ENCODE data around the gene TMEM50B.

TMEM50B gene

GRCh38 chr21:33461538-33462250, 18.1 kb downstream of the TMEM50B start:
- TF ChIP-seq USF1 (IDR thresholded peaks at IDR 0.05), result no peak
- TF ChIP-seq EGR1 (IDR thresholded peaks at IDR 0.05), result no peak
- TF ChIP-seq CEBPB (IDR thresholded peaks at IDR 0.05), result no peak
- no peak for TF ChIP-seq ZBTB7A (IDR thresholded peaks at IDR 0.05; ENCODE audit: low read depth)
- no peak for TF ChIP-seq NFIC (IDR thresholded peaks at IDR 0.05)
- no peak for TF ChIP-seq MAX (IDR thresholded peaks at IDR 0.05)
- TF ChIP-seq TCF12 (IDR thresholded peaks at IDR 0.05; ENCODE audit: low read depth), result no peak
- TF ChIP-seq TEAD4 (IDR thresholded peaks at IDR 0.05), result no peak
- TF ChIP-seq CREB1 (IDR thresholded peaks at IDR 0.05; ENCODE audit: low read depth), result no peak
- TF ChIP-seq REST (IDR thresholded peaks at IDR 0.05; ENCODE audit: low read depth), result no peak
- TF ChIP-seq YY1 (IDR thresholded peaks at IDR 0.05; ENCODE audit: low read depth), result no peak
- TF ChIP-seq FOXM1 (IDR thresholded peaks at IDR 0.05; ENCODE audit: borderline replicate concordance, low read depth), result no peak
- TF ChIP-seq EP300 (IDR thresholded peaks at IDR 0.05; ENCODE audit: borderline replicate concordance), result no peak
- no peak for TF ChIP-seq TAF1 (IDR thresholded peaks at IDR 0.05; ENCODE audit: low read depth)
- no peak for TF ChIP-seq RAD21 (IDR thresholded peaks at IDR 0.05; ENCODE audit: low read depth)

- TF ChIP-seq EGR1 (IDR thresholded peaks at IDR 0.05), result no peak
- TF ChIP-seq EP300 (IDR thresholded peaks at IDR 0.05; ENCODE audit: borderline replicate concordance), result no peak
- TF ChIP-seq RAD21 (IDR thresholded peaks at IDR 0.05; ENCODE audit: low read depth), result no peak
- TF ChIP-seq FOXM1 (IDR thresholded peaks at IDR 0.05; ENCODE audit: borderline replicate concordance, low read depth), result no peak
Observed at GRCh38 chr21:33458861-33459260, 20.9 kb downstream of the TMEM50B start.

GRCh38 chr21:33455686-33456446, 23.9 kb downstream of the TMEM50B start:
- TF ChIP-seq REST (IDR thresholded peaks at IDR 0.05; ENCODE audit: low read depth) (no peak), EP300 (IDR thresholded peaks at IDR 0.05; ENCODE audit: borderline replicate concordance) (no peak)

- no peak for TF ChIP-seq CEBPB (IDR thresholded peaks at IDR 0.05)
- TF ChIP-seq REST (IDR thresholded peaks at IDR 0.05; ENCODE audit: low read depth), result no peak
Observed at GRCh38 chr21:33452362-33452761, 27.4 kb downstream of the TMEM50B start.

- TF ChIP-seq NFIC (IDR thresholded peaks at IDR 0.05), result no peak
- TF ChIP-seq EP300 (IDR thresholded peaks at IDR 0.05; ENCODE audit: borderline replicate concordance), result no peak
- no peak for TF ChIP-seq TEAD4 (IDR thresholded peaks at IDR 0.05)
- no peak for TF ChIP-seq FOXM1 (IDR thresholded peaks at IDR 0.05; ENCODE audit: borderline replicate concordance, low read depth)
- no peak for TF ChIP-seq CEBPB (IDR thresholded peaks at IDR 0.05)
- no peak for TF ChIP-seq YY1 (IDR thresholded peaks at IDR 0.05; ENCODE audit: low read depth)
Observed at GRCh38 chr21:33451634-33452071, 28.1 kb downstream of the TMEM50B start.

Data from Ishikawa (cell line).